Vagina (tissue), 2 donors: ENCODE measurements around the gene MAEL. TPM values are rescaled to one million over a fixed set of nuclear protein-coding genes. Genes with fewer than 3 reads are reported as not detected.

Experiments
- DNase-seq, 2 donors: peaks; one replicate each; pipeline ENCODE4 v3.0.0-alpha.2; 2017; ENCODE audit errors: extremely low spot score in 2 of 2
- H3K27ac ChIP-seq: fragments of 200-600 bp; sonication (generic); one replicate; pipeline ENCODE4 v1.5.1; 2019
- H3K27me3 ChIP-seq: fragments of 200-600 bp; sonication (generic); one replicate; pipeline ENCODE4 v1.5.1; 2019
- H3K36me3 ChIP-seq, 2 donors: fragments of 200-600 bp; sonication (generic); one replicate each; pipeline ENCODE4 v1.5.1; 2017 to 2019
- H3K4me1 ChIP-seq: fragments of 200-600 bp; sonication (generic); one replicate; pipeline ENCODE4 v1.5.1; 2019
- H3K4me3 ChIP-seq, 2 donors: fragments of 200-600 bp; sonication (generic); 1 replicate in 1 of 2; 2 replicates in 1 of 2; pipeline ENCODE4 v1.5.1; 2016 to 2019
- H3K9me3 ChIP-seq: fragments of 200-600 bp; sonication (generic); one replicate; pipeline ENCODE4 v1.5.1; 2019
- POLR2A ChIP-seq, 2 donors: fragments of 450-650 bp; IDR thresholded peaks; one replicate each; pipeline ENCODE4 v1.6.1; 2017; ENCODE audit warnings: antibody characterized with exemption in 2 of 2, mild to moderate bottlenecking in 2 of 2, moderate library complexity in 2 of 2
- POLR2AphosphoS5 ChIP-seq, 2 donors: sonication (generic); formaldehyde crosslinking; IDR thresholded peaks; one replicate each; pipeline ENCODE4 v1.9.0; 2017; ENCODE audit warnings: antibody characterized with exemption in 2 of 2, mild to moderate bottlenecking in 2 of 2, low read depth in 1 of 2; ENCODE audit not compliant: insufficient read depth in 1 of 2
- intact Hi-C: fragments of 100-400 bp; cut with DNase I; formaldehyde crosslinking; loops from one replicate; pipeline ENCODE4 v1.15.1; 2023
- small RNA-seq: library from RNA; depleted of rRNA; stranded (forward); fragments of <200 nt; gene quantifications from one replicate; pipeline ENCODE3, GENCODE V24; 2016
- total RNA-seq: library from RNA; depleted of rRNA; stranded (reverse); fragments of >200 nt; gene quantifications from one replicate; pipeline ENCODE4 v1.2.3, GENCODE V29; 2016
- TF ChIP-seq, protein P1 (sequence below), 3 experiments: fragments of 450-650 bp in 2 of 3; fragments of 200-600 bp in 1 of 3; sonication (generic) in 1 of 3; IDR thresholded peaks; one replicate each; pipeline ENCODE4 v1.5.1; 2017 to 2019; ENCODE audit warnings: antibody characterized with exemption in 3 of 3, mild to moderate bottlenecking in 2 of 3, moderate library complexity in 2 of 3

The MAEL gene
- total RNA-seq, 1 donor from 2014 or later, result not detected

DNA sequence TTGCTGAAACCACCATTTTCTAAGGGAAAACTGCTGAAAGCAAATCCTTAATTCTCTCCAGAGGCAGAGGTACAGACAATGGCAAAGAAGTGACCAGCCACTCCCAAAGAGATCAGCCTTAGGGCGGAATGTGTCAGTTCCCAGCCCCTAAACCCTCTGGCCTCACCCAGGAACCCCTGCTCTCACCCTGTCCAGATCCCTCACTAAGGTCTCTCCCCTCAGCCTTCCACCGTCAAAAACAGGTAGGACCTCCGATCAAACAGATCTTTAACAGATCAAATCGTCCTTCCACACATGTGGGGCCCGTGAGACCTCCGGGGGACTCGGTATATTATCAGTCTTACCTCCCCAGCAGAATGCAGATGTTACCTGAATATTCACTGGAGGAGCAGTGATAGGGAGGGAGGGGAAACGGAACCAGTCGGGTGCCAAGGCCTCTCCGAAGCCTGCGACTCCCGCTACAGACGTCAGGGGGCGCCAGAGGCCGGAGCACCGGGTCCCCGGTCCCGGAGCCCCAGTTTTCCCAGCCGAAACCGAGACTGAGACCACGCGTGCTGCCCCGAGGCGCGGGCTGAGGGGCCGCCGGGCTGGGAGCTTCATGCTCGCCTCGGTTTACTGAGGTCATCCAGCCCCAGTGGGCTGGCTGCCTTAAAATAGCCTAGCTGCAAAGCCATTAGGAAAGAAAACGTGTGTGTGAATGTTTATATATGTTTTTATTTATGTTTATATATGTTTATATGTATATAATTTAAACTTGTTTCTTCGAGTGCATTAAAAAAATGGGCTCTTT lies 77.4 kb downstream of the MAEL start:
- Histone ChIP-seq H3K9me3 (no peaks in the 10 kb centered on the region), H3K27me3 (no peaks in the 10 kb centered on the region), H3K4me1 (peaks cover 7% of the 10 kb centered on the region), H3K36me3 (no peaks in the 10 kb centered on the region), H3K27ac (no peak overlapping the region), H3K4me3 (no peak overlapping the region)
- no peak for DNase-seq
- intact Hi-C loops, result loop anchor here (5.0 kb wide), 2 partner anchors 376 to 466 kb away; no protein-coding TSS in a partner anchor
- TF ChIP-seq, protein P1, sequence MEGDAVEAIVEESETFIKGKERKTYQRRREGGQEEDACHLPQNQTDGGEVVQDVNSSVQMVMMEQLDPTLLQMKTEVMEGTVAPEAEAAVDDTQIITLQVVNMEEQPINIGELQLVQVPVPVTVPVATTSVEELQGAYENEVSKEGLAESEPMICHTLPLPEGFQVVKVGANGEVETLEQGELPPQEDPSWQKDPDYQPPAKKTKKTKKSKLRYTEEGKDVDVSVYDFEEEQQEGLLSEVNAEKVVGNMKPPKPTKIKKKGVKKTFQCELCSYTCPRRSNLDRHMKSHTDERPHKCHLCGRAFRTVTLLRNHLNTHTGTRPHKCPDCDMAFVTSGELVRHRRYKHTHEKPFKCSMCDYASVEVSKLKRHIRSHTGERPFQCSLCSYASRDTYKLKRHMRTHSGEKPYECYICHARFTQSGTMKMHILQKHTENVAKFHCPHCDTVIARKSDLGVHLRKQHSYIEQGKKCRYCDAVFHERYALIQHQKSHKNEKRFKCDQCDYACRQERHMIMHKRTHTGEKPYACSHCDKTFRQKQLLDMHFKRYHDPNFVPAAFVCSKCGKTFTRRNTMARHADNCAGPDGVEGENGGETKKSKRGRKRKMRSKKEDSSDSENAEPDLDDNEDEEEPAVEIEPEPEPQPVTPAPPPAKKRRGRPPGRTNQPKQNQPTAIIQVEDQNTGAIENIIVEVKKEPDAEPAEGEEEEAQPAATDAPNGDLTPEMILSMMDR (IDR thresholded peaks at IDR 0.05), result peak; percentile 79 to 96 (median 90)
- TF ChIP-seq POLR2A (IDR thresholded peaks at IDR 0.05) (no peak), POLR2AphosphoS5 (IDR thresholded peaks at IDR 0.05; ENCODE audit: insufficient read depth in 1 of 2, low read depth in 1 of 2) (no peak)

DNA sequence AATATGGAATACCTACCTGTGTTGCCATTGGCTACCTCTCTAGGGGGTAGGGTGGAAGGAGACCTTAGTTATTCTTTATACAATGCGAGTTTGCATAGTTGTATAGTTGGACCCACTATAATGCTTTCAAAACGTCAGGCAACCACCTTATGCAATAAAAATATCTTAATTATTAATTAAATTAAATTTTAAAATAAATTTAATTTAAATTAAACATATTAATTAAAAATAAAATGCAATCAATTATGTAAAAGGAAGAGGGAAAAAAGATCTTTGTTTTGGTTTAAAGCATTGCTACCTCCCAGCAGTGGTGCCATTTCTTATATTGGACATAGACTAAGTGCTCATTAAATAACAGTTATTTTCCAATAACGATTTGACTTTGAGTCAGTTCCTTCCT lies 78.8 kb downstream of the MAEL start:
- Histone ChIP-seq H3K27me3 (no peaks in the 10 kb centered on the region), H3K9me3 (no peaks in the 10 kb centered on the region), H3K27ac (no peak overlapping the region), H3K4me3 (no peak overlapping the region), H3K4me1 (peaks cover 7% of the 10 kb centered on the region), H3K36me3 (no peaks in the 10 kb centered on the region)
- no peak for TF ChIP-seq POLR2A (IDR thresholded peaks at IDR 0.05)
- TF ChIP-seq, protein P1 (IDR thresholded peaks at IDR 0.05), result no peak
- TF ChIP-seq POLR2AphosphoS5 (IDR thresholded peaks at IDR 0.05; ENCODE audit: insufficient read depth in 1 of 2, low read depth in 1 of 2), result no peak
- intact Hi-C loops, result loop anchor here (5.0 kb wide), 2 partner anchors 374 to 464 kb away; no protein-coding TSS in a partner anchor
- no peak for DNase-seq

DNA sequence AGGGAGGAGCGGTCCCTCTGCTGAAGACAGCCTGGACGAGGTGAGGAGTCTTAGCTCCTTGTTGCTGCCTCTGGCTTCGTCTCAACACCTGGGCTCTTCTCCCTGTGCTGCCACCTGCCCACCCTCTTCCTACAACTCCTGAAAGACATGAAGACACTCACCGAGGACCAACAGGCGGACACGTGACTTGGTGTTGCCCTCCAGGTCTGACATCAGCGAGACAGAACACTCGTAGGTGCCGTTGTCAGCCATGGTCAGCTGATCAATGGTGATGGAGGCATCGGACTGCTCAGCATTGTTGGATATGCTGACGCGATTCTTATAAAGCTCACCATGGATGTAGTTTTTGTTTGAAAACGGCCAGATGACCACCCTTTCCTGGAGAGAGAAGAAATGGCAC lies 79.7 kb downstream of the MAEL start:
- no peaks in the 10 kb centered on the region for H3K36me3 ChIP-seq
- H3K4me3 ChIP-seq, result no peak overlapping the region
- no peak for DNase-seq
- intact Hi-C loops, result loop anchor here (5.0 kb wide), 2 partner anchors 374 to 464 kb away; no protein-coding TSS in a partner anchor
- H3K27ac ChIP-seq, result no peak overlapping the region
- peaks cover 7% of the 10 kb centered on the region for H3K4me1 ChIP-seq
- TF ChIP-seq POLR2A (IDR thresholded peaks at IDR 0.05), result no peak
- no peak for TF ChIP-seq POLR2AphosphoS5 (IDR thresholded peaks at IDR 0.05; ENCODE audit: insufficient read depth in 1 of 2, low read depth in 1 of 2)
- TF ChIP-seq, protein P1 (IDR thresholded peaks at IDR 0.05), result no peak
- no peaks in the 10 kb centered on the region for H3K27me3 ChIP-seq
- no peaks in the 10 kb centered on the region for H3K9me3 ChIP-seq

DNA sequence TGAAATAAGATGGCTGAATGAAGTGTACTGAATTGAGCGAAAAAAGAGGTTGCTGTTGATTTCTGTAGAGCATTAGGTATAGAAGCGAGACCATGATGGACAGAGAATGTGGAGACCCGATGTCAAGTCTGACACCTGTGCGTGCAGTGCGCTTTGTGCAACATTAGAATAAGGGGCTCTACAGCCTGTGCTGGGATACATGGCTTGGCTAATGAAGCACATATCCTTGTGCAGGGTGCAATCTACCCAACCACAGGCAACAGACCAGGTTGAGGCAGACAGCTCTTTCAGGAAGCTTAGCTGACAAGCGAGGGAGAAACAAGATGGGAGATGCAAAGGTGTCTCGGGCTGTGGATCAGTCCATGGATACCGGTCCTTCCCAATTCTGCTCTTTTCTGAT lies 82.2 kb downstream of the MAEL start:
- no peak overlapping the region for H3K27ac ChIP-seq
- no peak for DNase-seq
- H3K9me3 ChIP-seq, result no peaks in the 10 kb centered on the region
- TF ChIP-seq POLR2AphosphoS5 (IDR thresholded peaks at IDR 0.05; ENCODE audit: insufficient read depth in 1 of 2, low read depth in 1 of 2) (no peak), POLR2A (IDR thresholded peaks at IDR 0.05) (no peak)
- TF ChIP-seq, protein P1 (IDR thresholded peaks at IDR 0.05), result no peak
- no peak overlapping the region for H3K4me3 ChIP-seq
- H3K4me1 ChIP-seq, result peaks cover 7% of the 10 kb centered on the region
- intact Hi-C loops, result no loop called here
- H3K36me3 ChIP-seq, result no peaks in the 10 kb centered on the region
- no peaks in the 10 kb centered on the region for H3K27me3 ChIP-seq

Small RNA genes within 50 kb of the gene (small RNA-seq; reads per million reads assigned to genes)
- gene RNA5SP65, result 1.3 reads per million, percentile 35 among the genes with 10 or more reads in this experiment

Other genes with a start within 250 kb of the MAEL start
- 26.3 TPM for gene POGK, start 149.8 kb upstream of the MAEL start, total RNA-seq
- gene TADA1, start 113.0 kb upstream of the MAEL start, total RNA-seq, result 14.0 TPM
- gene ILDR2, start 13.7 kb upstream of the MAEL start, total RNA-seq, result 0.25 TPM
- 0.74 TPM for gene GPA33, start 101.1 kb downstream of the MAEL start, total RNA-seq
- gene STYXL2, start 104.8 kb downstream of the MAEL start, total RNA-seq, result not detected
- 10.8 TPM for gene POU2F1, start 231.6 kb downstream of the MAEL start, total RNA-seq